Vagina (tissue), 2 donors: Measurements from ENCODE around the gene ATP8A2. TPM values are rescaled to one million over a fixed set of nuclear protein-coding genes. Genes with fewer than 3 reads are reported as not detected.

Experiments used
- DNase-seq, 2 donors: peaks; one replicate each; pipeline ENCODE4 v3.0.0-alpha.2; 2017; ENCODE audit errors: extremely low spot score in 2 of 2
- H3K27ac ChIP-seq: fragments of 200-600 bp; sonication (generic); one replicate; pipeline ENCODE4 v1.5.1; 2019
- H3K27me3 ChIP-seq: fragments of 200-600 bp; sonication (generic); one replicate; pipeline ENCODE4 v1.5.1; 2019
- H3K36me3 ChIP-seq, 2 donors: fragments of 200-600 bp; sonication (generic); one replicate each; pipeline ENCODE4 v1.5.1; 2017 to 2019
- H3K4me1 ChIP-seq: fragments of 200-600 bp; sonication (generic); one replicate; pipeline ENCODE4 v1.5.1; 2019
- H3K4me3 ChIP-seq, 2 donors: fragments of 200-600 bp; sonication (generic); 1 replicate in 1 of 2; 2 replicates in 1 of 2; pipeline ENCODE4 v1.5.1; 2016 to 2019
- H3K9me3 ChIP-seq: fragments of 200-600 bp; sonication (generic); one replicate; pipeline ENCODE4 v1.5.1; 2019
- POLR2A ChIP-seq, 2 donors: fragments of 450-650 bp; IDR thresholded peaks; one replicate each; pipeline ENCODE4 v1.6.1; 2017; ENCODE audit warnings: antibody characterized with exemption in 2 of 2, mild to moderate bottlenecking in 2 of 2, moderate library complexity in 2 of 2
- POLR2AphosphoS5 ChIP-seq, 2 donors: sonication (generic); formaldehyde crosslinking; IDR thresholded peaks; one replicate each; pipeline ENCODE4 v1.9.0; 2017; ENCODE audit warnings: antibody characterized with exemption in 2 of 2, mild to moderate bottlenecking in 2 of 2, low read depth in 1 of 2; ENCODE audit not compliant: insufficient read depth in 1 of 2
- intact Hi-C: fragments of 100-400 bp; cut with DNase I; formaldehyde crosslinking; loops from one replicate; pipeline ENCODE4 v1.15.1; 2023
- total RNA-seq: library from RNA; depleted of rRNA; stranded (reverse); fragments of >200 nt; gene quantifications from one replicate; pipeline ENCODE4 v1.2.3, GENCODE V29; 2016
- TF ChIP-seq, protein P1 (sequence below), 3 experiments: fragments of 450-650 bp in 2 of 3; fragments of 200-600 bp in 1 of 3; sonication (generic) in 1 of 3; IDR thresholded peaks; one replicate each; pipeline ENCODE4 v1.5.1; 2017 to 2019; ENCODE audit warnings: antibody characterized with exemption in 3 of 3, mild to moderate bottlenecking in 2 of 3, moderate library complexity in 2 of 3

The ATP8A2 gene
- total RNA-seq, 1 donor from 2014 or later = 1.5 TPM

DNA sequence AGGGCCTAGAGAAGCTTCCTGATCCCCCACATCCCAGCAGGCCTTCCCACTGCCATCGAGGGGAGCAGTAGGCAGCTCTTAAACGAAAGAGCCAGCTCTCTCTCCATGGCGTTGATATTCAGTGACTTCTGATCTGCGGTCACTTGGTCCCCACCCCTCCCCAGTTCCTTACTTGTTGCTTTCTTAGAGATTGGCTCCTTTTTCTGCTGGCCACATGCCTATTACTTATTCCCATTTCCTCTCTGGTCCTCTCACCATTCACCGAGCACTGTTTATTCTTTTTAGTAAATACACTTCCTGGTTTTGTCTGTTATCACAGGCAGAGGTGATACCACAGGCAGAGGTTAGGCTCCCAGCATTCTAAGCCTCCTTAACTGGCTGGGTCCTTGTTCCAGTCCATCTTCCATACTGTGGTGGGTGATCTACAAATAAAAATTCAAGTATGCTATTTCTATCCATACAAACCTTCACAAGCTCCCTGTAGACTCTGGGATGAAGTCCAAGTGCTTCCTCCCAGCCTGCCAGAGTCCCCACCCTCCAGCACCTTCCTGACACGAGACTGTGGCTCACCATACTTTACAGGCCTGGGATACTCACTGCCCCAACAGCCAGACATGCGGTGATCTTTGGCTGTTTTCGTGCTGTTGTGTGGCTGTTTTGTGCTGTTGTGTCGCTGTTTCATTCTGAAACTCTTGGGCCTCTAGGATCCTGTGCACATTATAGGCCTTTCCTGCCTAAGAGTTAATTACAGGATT, 315.9 kb downstream of the ATP8A2 start:
- intact Hi-C loops = no loop called here
- Histone ChIP-seq H3K4me1 (no peaks in the 10 kb centered on the region), H3K9me3 (no peaks in the 10 kb centered on the region), H3K4me3 (no peak overlapping the region), H3K36me3 (no peaks in the 10 kb centered on the region), H3K27me3 (no peaks in the 10 kb centered on the region), H3K27ac (no peak overlapping the region)
- TF ChIP-seq POLR2A (IDR thresholded peaks at IDR 0.05) (no peak), POLR2AphosphoS5 (IDR thresholded peaks at IDR 0.05; ENCODE audit: insufficient read depth in 1 of 2, low read depth in 1 of 2) (no peak)
- TF ChIP-seq, protein P1, sequence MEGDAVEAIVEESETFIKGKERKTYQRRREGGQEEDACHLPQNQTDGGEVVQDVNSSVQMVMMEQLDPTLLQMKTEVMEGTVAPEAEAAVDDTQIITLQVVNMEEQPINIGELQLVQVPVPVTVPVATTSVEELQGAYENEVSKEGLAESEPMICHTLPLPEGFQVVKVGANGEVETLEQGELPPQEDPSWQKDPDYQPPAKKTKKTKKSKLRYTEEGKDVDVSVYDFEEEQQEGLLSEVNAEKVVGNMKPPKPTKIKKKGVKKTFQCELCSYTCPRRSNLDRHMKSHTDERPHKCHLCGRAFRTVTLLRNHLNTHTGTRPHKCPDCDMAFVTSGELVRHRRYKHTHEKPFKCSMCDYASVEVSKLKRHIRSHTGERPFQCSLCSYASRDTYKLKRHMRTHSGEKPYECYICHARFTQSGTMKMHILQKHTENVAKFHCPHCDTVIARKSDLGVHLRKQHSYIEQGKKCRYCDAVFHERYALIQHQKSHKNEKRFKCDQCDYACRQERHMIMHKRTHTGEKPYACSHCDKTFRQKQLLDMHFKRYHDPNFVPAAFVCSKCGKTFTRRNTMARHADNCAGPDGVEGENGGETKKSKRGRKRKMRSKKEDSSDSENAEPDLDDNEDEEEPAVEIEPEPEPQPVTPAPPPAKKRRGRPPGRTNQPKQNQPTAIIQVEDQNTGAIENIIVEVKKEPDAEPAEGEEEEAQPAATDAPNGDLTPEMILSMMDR (IDR thresholded peaks at IDR 0.05) = no peak
- no peak for DNase-seq

DNA sequence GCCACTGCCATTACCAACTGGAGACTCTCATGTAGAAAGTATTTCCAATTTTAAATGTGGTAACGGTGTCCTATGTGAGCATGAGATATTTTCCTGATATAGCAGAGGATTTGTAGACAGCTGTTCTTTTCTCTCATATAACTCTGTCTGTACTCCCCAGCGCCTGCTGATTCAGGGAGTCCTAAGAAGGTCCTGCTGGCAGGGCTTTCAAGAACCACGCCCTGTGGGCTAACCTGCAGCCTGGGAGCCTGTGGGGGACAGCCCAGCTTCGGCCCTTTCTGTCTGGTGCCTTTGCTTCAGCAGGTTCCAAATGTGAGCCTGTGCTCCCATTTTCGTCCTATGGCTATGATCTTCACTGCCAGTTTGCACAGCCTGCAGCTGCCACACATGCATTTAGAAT, 316.8 kb downstream of the ATP8A2 start:
- TF ChIP-seq, protein P1 (IDR thresholded peaks at IDR 0.05) = no peak
- no peak for TF ChIP-seq POLR2A (IDR thresholded peaks at IDR 0.05)
- TF ChIP-seq POLR2AphosphoS5 (IDR thresholded peaks at IDR 0.05; ENCODE audit: insufficient read depth in 1 of 2, low read depth in 1 of 2) = no peak
- H3K27me3 ChIP-seq = no peaks in the 10 kb centered on the region
- H3K4me1 ChIP-seq = no peaks in the 10 kb centered on the region
- no peak overlapping the region for H3K4me3 ChIP-seq
- intact Hi-C loops = no loop called here
- H3K9me3 ChIP-seq = no peaks in the 10 kb centered on the region
- no peak for DNase-seq
- H3K36me3 ChIP-seq = no peaks in the 10 kb centered on the region
- no peak overlapping the region for H3K27ac ChIP-seq

- intact Hi-C loops = no loop called here
- TF ChIP-seq POLR2AphosphoS5 (IDR thresholded peaks at IDR 0.05; ENCODE audit: insufficient read depth in 1 of 2, low read depth in 1 of 2) (no peak), POLR2A (IDR thresholded peaks at IDR 0.05) (no peak)
- TF ChIP-seq, protein P1 (IDR thresholded peaks at IDR 0.05) = no peak
- Histone ChIP-seq H3K9me3 (no peaks in the 10 kb centered on the region), H3K36me3 (no peaks in the 10 kb centered on the region), H3K4me3 (no peak overlapping the region), H3K27me3 (no peaks in the 10 kb centered on the region), H3K4me1 (no peaks in the 10 kb centered on the region), H3K27ac (no peak overlapping the region)
- DNase-seq = no peak
Measured at GRCh38 chr13:25689539-25689938, 317.8 kb downstream of the ATP8A2 start.

- no peak overlapping the region for H3K27ac ChIP-seq
- no peaks in the 10 kb centered on the region for H3K27me3 ChIP-seq
- no peak for TF ChIP-seq POLR2A (IDR thresholded peaks at IDR 0.05)
- TF ChIP-seq POLR2AphosphoS5 (IDR thresholded peaks at IDR 0.05; ENCODE audit: insufficient read depth in 1 of 2, low read depth in 1 of 2) = no peak
- TF ChIP-seq, protein P1 (IDR thresholded peaks at IDR 0.05) = no peak
- no peak for DNase-seq
- H3K4me1 ChIP-seq = no peaks in the 10 kb centered on the region
- intact Hi-C loops = no loop called here
- no peaks in the 10 kb centered on the region for H3K9me3 ChIP-seq
- H3K4me3 ChIP-seq = no peak overlapping the region
- no peaks in the 10 kb centered on the region for H3K36me3 ChIP-seq
Measured at GRCh38 chr13:25690582-25690981, 318.8 kb downstream of the ATP8A2 start.

GRCh38 chr13:25691654-25692053, 319.9 kb downstream of the ATP8A2 start:
- no peak for TF ChIP-seq POLR2A (IDR thresholded peaks at IDR 0.05)
- Histone ChIP-seq H3K9me3 (no peaks in the 10 kb centered on the region), H3K36me3 (no peaks in the 10 kb centered on the region), H3K4me3 (no peak overlapping the region), H3K27ac (no peak overlapping the region), H3K27me3 (no peaks in the 10 kb centered on the region), H3K4me1 (no peaks in the 10 kb centered on the region)
- intact Hi-C loops = no loop called here
- no peak for DNase-seq
